Mesendoderm (in vitro differentiated cells): ENCODE results near the gene YWHAE.
"Not testable (repeated sequence)": the region's sequence is repeated elsewhere in the genome, so short reads cannot be mapped to it uniquely, and the experiment has no call there.

Experiments used
- DNase-seq: peaks from one replicate; pipeline ENCODE4 v3.0.0; 2013
- H2AK5ac ChIP-seq: 2 replicates; pipeline ENCODE4 v1.6.1; 2013; ENCODE audit warnings: low read length, inconsistent platforms
- H2BK120ac ChIP-seq: 2 replicates; pipeline ENCODE4 v1.6.1; 2013; ENCODE audit warnings: low read depth, mild to moderate bottlenecking, low read length, moderate library complexity, mixed read lengths
- H2BK15ac ChIP-seq: replicated peaks from 2 replicates; pipeline ENCODE4 v1.6.1; 2013; ENCODE audit warnings: low read depth, mild to moderate bottlenecking, moderate library complexity
- H2BK5ac ChIP-seq: 2 replicates; pipeline ENCODE4 v1.6.1; 2013; ENCODE audit warnings: low read length, inconsistent platforms
- H3K18ac ChIP-seq: 2 replicates; pipeline ENCODE4 v1.6.1; 2013; ENCODE audit warnings: mild to moderate bottlenecking, low read length, mixed read lengths
- H3K23ac ChIP-seq: one replicate; pipeline ENCODE4 v1.6.1; 2013; ENCODE audit warnings: low read length
- H3K27ac ChIP-seq: 2 replicates; pipeline ENCODE4 v1.5.1; 2013; ENCODE audit warnings: low read depth, mild to moderate bottlenecking, inconsistent platforms, low read length, moderate library complexity
- H3K27me3 ChIP-seq: 2 replicates; pipeline ENCODE4 v1.6.1; 2013; ENCODE audit warnings: low read length, control low read depth, mild to moderate bottlenecking, inconsistent platforms; ENCODE audit not compliant: insufficient read depth, poor library complexity
- H3K36me3 ChIP-seq: 2 replicates; pipeline ENCODE4 v1.6.1; 2013; ENCODE audit warnings: low read length, inconsistent platforms; ENCODE audit not compliant: control insufficient read depth, insufficient read depth
- H3K4ac ChIP-seq: one replicate; pipeline ENCODE4 v1.6.1; 2013; ENCODE audit warnings: low read depth, mild to moderate bottlenecking, low read length, moderate library complexity
- H3K4me1 ChIP-seq: 2 replicates; pipeline ENCODE4 v1.6.1; 2013; ENCODE audit warnings: low read depth, low read length, inconsistent platforms; ENCODE audit not compliant: control insufficient read depth
- H3K4me2 ChIP-seq: 2 replicates; pipeline ENCODE4 v1.6.1; 2013; ENCODE audit warnings: low read length
- H3K4me3 ChIP-seq: 2 replicates; pipeline ENCODE4 v1.5.1; 2013; ENCODE audit warnings: mild to moderate bottlenecking, low read length
- H3K56ac ChIP-seq: one replicate; pipeline ENCODE4 v1.6.1; 2013; ENCODE audit warnings: low read length
- H3K79me1 ChIP-seq: 2 replicates; pipeline ENCODE4 v1.6.1; 2013; ENCODE audit warnings: low read length, inconsistent platforms
- H3K79me2 ChIP-seq: 2 replicates; pipeline ENCODE4 v1.6.1; 2013; ENCODE audit warnings: mild to moderate bottlenecking, low read length; ENCODE audit not compliant: control insufficient read depth, insufficient read depth
- H3K9ac ChIP-seq: 2 replicates; pipeline ENCODE4 v1.6.1; 2013; ENCODE audit warnings: low read length, inconsistent platforms
- H4K5ac ChIP-seq: one replicate; pipeline ENCODE4 v1.6.1; 2013; ENCODE audit warnings: low read length
- H4K8ac ChIP-seq: one replicate; pipeline ENCODE4 v1.6.1; 2013; ENCODE audit warnings: low read depth, mild to moderate bottlenecking, control low read depth, low read length, moderate library complexity
- WGBS: extraction: QIAGEN DNeasy Blood & Tissue Kit; methylation state at CpG from one replicate; pipeline ENCODE4 v1.1.7; 2013; ENCODE audit warnings: low lambda C conversion rate, missing lambda C conversion rate; ENCODE audit not compliant: insufficient coverage; ENCODE audit errors: extremely low coverage; 5-methylcytosine and 5-hydroxymethylcytosine counted together

The YWHAE gene

GRCh38 chr17:1418476-1418875 is 18.5 kb upstream of the YWHAE start:
- H3K23ac ChIP-seq, H3K9ac ChIP-seq, H3K79me2 ChIP-seq, H3K4me3 ChIP-seq, H3K27ac ChIP-seq, H2BK15ac ChIP-seq, H3K36me3 ChIP-seq, H3K18ac ChIP-seq, H3K79me1 ChIP-seq, DNase-seq, H2BK5ac ChIP-seq, H2BK120ac ChIP-seq, H3K4me2 ChIP-seq, H3K4me1 ChIP-seq, H3K27me3 ChIP-seq, H3K56ac ChIP-seq, H4K5ac ChIP-seq, H2AK5ac ChIP-seq, H4K8ac ChIP-seq, H3K4ac ChIP-seq: not testable (repeated sequence)
- WGBS = no CpG with 5 or more reads among the region's 10 CpGs

- Histone ChIP-seq H2AK5ac (no peak overlapping the region), H2BK120ac (no peak overlapping the region), H3K27ac (no peak overlapping the region), H3K79me2 (no peaks in the 10 kb centered on the region), H3K56ac (no peak overlapping the region), H3K36me3 (peaks cover 2% of the 10 kb centered on the region), H3K18ac (no peak overlapping the region), H2BK15ac (no peak overlapping the region), H4K8ac (no peak overlapping the region), H3K9ac (no peak overlapping the region), H3K23ac (no peak overlapping the region), H3K4ac (no peak overlapping the region), H2BK5ac (no peak overlapping the region), H3K4me3 (no peak overlapping the region), H3K4me1 (no peaks in the 10 kb centered on the region), H3K27me3 (no peaks in the 10 kb centered on the region), H4K5ac (no peak overlapping the region), H3K79me1 (no peaks in the 10 kb centered on the region), H3K4me2 (no peak overlapping the region)
- no CpG with 5 or more reads among the region's 5 CpGs for WGBS
- DNase-seq = no peak
These were observed 16.4 kb upstream of the YWHAE start for GRCh38 chr17:1416414-1416813.

GRCh38 chr17:1414634-1415033 is 14.6 kb upstream of the YWHAE start:
- Histone ChIP-seq H3K4me2 (no peak overlapping the region), H3K27me3 (no peaks in the 10 kb centered on the region), H3K4ac (no peak overlapping the region), H3K27ac (no peak overlapping the region), H3K23ac (no peak overlapping the region), H2AK5ac (no peak overlapping the region), H3K18ac (no peak overlapping the region), H3K4me1 (no peaks in the 10 kb centered on the region), H2BK5ac (no peak overlapping the region), H4K5ac (no peak overlapping the region), H3K79me2 (no peaks in the 10 kb centered on the region), H2BK15ac (no peak overlapping the region), H3K36me3 (no peaks in the 10 kb centered on the region), H3K56ac (no peak overlapping the region), H3K4me3 (no peak overlapping the region), H3K79me1 (no peaks in the 10 kb centered on the region), H4K8ac (no peak overlapping the region), H3K9ac (no peak overlapping the region), H2BK120ac (no peak overlapping the region)
- WGBS = no CpG with 5 or more reads among the region's 10 CpGs
- DNase-seq = no peak

GRCh38 chr17:1414001-1414574 is 14.1 kb upstream of the YWHAE start:
- H3K79me2 ChIP-seq = no peaks in the 10 kb centered on the region
- H3K4me2 ChIP-seq = no peak overlapping the region
- no peak overlapping the region for H2BK120ac ChIP-seq
- H2BK5ac ChIP-seq = no peak overlapping the region
- no peak overlapping the region for H4K5ac ChIP-seq
- H2BK15ac ChIP-seq = no peak overlapping the region
- no peak overlapping the region for H3K56ac ChIP-seq
- no peak overlapping the region for H3K23ac ChIP-seq
- no peak overlapping the region for H3K4me3 ChIP-seq
- H3K4me1 ChIP-seq = no peaks in the 10 kb centered on the region
- H3K27me3 ChIP-seq = no peaks in the 10 kb centered on the region
- no peak overlapping the region for H3K9ac ChIP-seq
- H3K18ac ChIP-seq = no peak overlapping the region
- no CpG with 5 or more reads among the region's 9 CpGs for WGBS
- H2AK5ac ChIP-seq = no peak overlapping the region
- H3K4ac ChIP-seq = no peak overlapping the region
- H3K36me3 ChIP-seq = no peaks in the 10 kb centered on the region
- DNase-seq = no peak
- no peaks in the 10 kb centered on the region for H3K79me1 ChIP-seq
- no peak overlapping the region for H4K8ac ChIP-seq
- no peak overlapping the region for H3K27ac ChIP-seq

GRCh38 chr17:1413281-1413791 is 13.3 kb upstream of the YWHAE start:
- Histone ChIP-seq H3K18ac (no peak overlapping the region), H3K56ac (no peak overlapping the region), H3K79me1 (no peaks in the 10 kb centered on the region), H3K4me3 (no peak overlapping the region), H2BK15ac (no peak overlapping the region), H4K8ac (no peak overlapping the region), H2BK5ac (no peak overlapping the region), H4K5ac (no peak overlapping the region), H3K4me2 (no peak overlapping the region), H3K27ac (no peak overlapping the region), H3K4me1 (no peaks in the 10 kb centered on the region), H3K79me2 (no peaks in the 10 kb centered on the region), H3K9ac (no peak overlapping the region), H2BK120ac (no peak overlapping the region), H3K36me3 (no peaks in the 10 kb centered on the region), H3K23ac (no peak overlapping the region), H2AK5ac (no peak overlapping the region), H3K4ac (no peak overlapping the region), H3K27me3 (no peaks in the 10 kb centered on the region)
- no CpG with 5 or more reads among the region's 6 CpGs for WGBS
- DNase-seq = no peak
